SW 1271 (cell line): ENCODE measurements around the gene APBB2.

Experiments used
- DNase-seq, 2 experiments: peaks; one replicate each; lab custom pipeline; 2025; lab: John Stamatoyannopoulos, UW

The APBB2 gene

GRCh38 chr4:41102414-41103092 is 111.8 kb downstream of the APBB2 start:
- DNase-seq = no peak

- DNase-seq = no peak
Measured at GRCh38 chr4:41098093-41099048, 116.0 kb downstream of the APBB2 start.

GRCh38 chr4:41095973-41096372 is 118.4 kb downstream of the APBB2 start:
- DNase-seq = no peak

GRCh38 chr4:41095192-41095872 is 119.0 kb downstream of the APBB2 start:
- no peak for DNase-seq

GRCh38 chr4:41092128-41092527 is 122.2 kb downstream of the APBB2 start:
- DNase-seq = no peak

- no peak for DNase-seq
Measured at GRCh38 chr4:41081847-41082246, 132.5 kb downstream of the APBB2 start.

- no peak for DNase-seq
Measured at GRCh38 chr4:41080976-41081375, 133.4 kb downstream of the APBB2 start.

GRCh38 chr4:41079881-41080560 is 134.3 kb downstream of the APBB2 start:
- no peak for DNase-seq

- no peak for DNase-seq
Measured at GRCh38 chr4:41077628-41078027, 136.7 kb downstream of the APBB2 start.

- DNase-seq = no peak
Measured at GRCh38 chr4:41076481-41076880, 137.9 kb downstream of the APBB2 start.

GRCh38 chr4:41074215-41074614 is 140.1 kb downstream of the APBB2 start:
- no peak for DNase-seq

- DNase-seq = no peak
Measured at GRCh38 chr4:41072021-41072777, 142.1 kb downstream of the APBB2 start.

GRCh38 chr4:41070516-41071281 is 143.6 kb downstream of the APBB2 start:
- no peak for DNase-seq

GRCh38 chr4:41069838-41070237 is 144.5 kb downstream of the APBB2 start:
- DNase-seq = no peak

- DNase-seq = no peak
Measured at GRCh38 chr4:41069257-41069656, 145.1 kb downstream of the APBB2 start.

GRCh38 chr4:41067369-41067768 is 147.0 kb downstream of the APBB2 start:
- DNase-seq = no peak

- no peak for DNase-seq
Measured at GRCh38 chr4:41066049-41066448, 148.3 kb downstream of the APBB2 start.

- no peak for DNase-seq
Measured at GRCh38 chr4:41065434-41066006, 148.8 kb downstream of the APBB2 start.

GRCh38 chr4:41064953-41065352 is 149.4 kb downstream of the APBB2 start:
- DNase-seq = no peak
